ENCODE results near the gene CIT.
"Not testable (repeated sequence)": the region's sequence is repeated elsewhere in the genome, so short reads cannot be mapped to it uniquely, and the experiment has no call there.

The CIT gene

DNA sequence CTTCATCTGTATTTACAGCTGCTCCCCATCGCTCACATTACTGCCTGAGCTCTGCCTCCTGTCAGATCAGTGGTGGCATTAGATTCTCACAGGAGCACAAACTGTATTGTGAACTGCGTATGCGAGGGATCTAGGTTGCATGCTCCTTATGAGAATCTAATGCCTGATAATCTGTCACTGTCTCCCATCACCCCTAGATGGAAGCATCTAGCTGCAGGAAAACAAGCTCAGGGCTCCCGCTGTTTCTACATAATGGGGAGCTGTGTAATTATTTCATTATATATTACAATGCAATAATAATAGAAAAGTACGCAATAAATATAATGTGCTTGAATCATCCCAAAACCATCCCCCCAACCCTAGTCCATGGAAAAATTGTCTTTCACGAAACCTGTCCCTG, 219.0 kb downstream of the CIT start:
- not testable (repeated sequence) for H3K27me3 Mint-ChIP-seq; DNase-seq (ENCODE audit: low spot score in 2 of 2); H3K4me1 Mint-ChIP-seq; ATAC-seq (ENCODE audit: low read depth); H3K4me3 Mint-ChIP-seq; H3K9me3 Mint-ChIP-seq; H3K27ac Mint-ChIP-seq; H3K36me3 Mint-ChIP-seq

DNA sequence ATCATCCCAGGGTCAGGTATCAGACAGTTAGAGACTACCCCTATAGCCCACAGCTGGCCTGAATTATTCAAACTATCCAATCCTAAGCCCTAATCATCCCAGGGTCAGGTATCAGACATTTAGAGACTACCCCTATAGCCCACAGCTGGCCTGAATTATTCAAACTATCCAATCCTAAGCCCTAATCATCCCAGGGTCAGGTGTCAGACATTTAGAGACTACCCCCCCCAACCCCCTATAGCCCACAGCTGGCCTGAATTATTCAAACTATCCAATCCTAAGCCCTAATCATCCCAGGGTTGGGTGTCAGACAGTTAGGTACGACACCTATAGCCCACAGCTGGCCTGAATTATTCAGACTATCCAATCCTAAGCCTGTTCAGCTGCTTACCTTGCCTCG, 220.1 kb downstream of the CIT start:
- H3K27ac Mint-ChIP-seq; DNase-seq (ENCODE audit: low spot score in 2 of 2); ATAC-seq (ENCODE audit: low read depth); H3K36me3 Mint-ChIP-seq; H3K9me3 Mint-ChIP-seq; H3K4me3 Mint-ChIP-seq; H3K4me1 Mint-ChIP-seq; H3K27me3 Mint-ChIP-seq: not testable (repeated sequence)

GRCh38 chr12:119652665-119653064, 224.5 kb downstream of the CIT start:
- ATAC-seq (ENCODE audit: low read depth) (no peak), DNase-seq (ENCODE audit: low spot score in 2 of 2) (no peak)
- Mint-ChIP-seq H3K4me1 (no peaks in the 10 kb centered on the region), H3K4me3 (no peak overlapping the region), H3K36me3 (no peaks in the 10 kb centered on the region), H3K9me3 (no peaks in the 10 kb centered on the region), H3K27ac (no peak overlapping the region), H3K27me3 (peaks cover 3% of the 10 kb centered on the region)

GRCh38 chr12:119649202-119649808, 227.8 kb downstream of the CIT start:
- peaks cover 10% of the 10 kb centered on the region for H3K27me3 Mint-ChIP-seq
- H3K36me3 Mint-ChIP-seq: peaks cover 2% of the 10 kb centered on the region
- H3K4me1 Mint-ChIP-seq: no peaks in the 10 kb centered on the region
- no peak overlapping the region for H3K4me3 Mint-ChIP-seq
- peaks cover 2% of the 10 kb centered on the region for H3K9me3 Mint-ChIP-seq
- H3K27ac Mint-ChIP-seq: no peak overlapping the region
- ATAC-seq (ENCODE audit: low read depth): no peak
- DNase-seq (ENCODE audit: low spot score in 2 of 2): no peak

DNA sequence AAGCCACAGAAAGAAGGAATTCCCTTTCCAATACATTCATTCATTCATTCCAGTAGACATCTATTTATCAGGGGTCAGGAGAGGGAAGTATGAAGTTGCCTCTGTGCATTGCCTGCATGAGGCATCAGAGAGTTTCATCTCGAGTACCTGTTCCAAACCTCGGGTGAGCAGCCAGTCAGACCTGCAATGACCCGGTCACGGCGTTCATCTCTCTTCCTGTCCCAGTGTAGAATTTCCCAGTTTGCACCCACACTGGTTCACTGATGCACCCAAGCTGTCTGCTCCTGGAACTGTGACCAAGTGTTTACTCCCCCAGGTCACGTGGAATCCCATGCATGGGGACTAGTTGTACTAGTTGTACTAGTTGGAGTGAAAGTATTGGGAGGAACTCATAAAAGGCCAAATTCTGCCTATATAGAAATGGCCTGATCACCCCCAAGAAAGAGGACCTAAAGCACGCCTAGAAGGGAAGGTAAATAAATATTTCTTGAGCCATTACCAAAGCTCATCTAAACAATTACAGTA, 231.5 kb downstream of the CIT start:
- no peak for DNase-seq (ENCODE audit: low spot score in 2 of 2)
- H3K9me3 Mint-ChIP-seq: peaks cover 2% of the 10 kb centered on the region
- no peak overlapping the region for H3K4me3 Mint-ChIP-seq
- H3K4me1 Mint-ChIP-seq: no peaks in the 10 kb centered on the region
- H3K27ac Mint-ChIP-seq: no peak overlapping the region
- peaks cover 12% of the 10 kb centered on the region for H3K27me3 Mint-ChIP-seq
- H3K36me3 Mint-ChIP-seq: peaks cover 2% of the 10 kb centered on the region
- no peak for ATAC-seq (ENCODE audit: low read depth)

GRCh38 chr12:119644930-119645329, 232.2 kb downstream of the CIT start:
- no peak overlapping the region for H3K27ac Mint-ChIP-seq
- peaks cover 2% of the 10 kb centered on the region for H3K36me3 Mint-ChIP-seq
- no peak overlapping the region for H3K4me3 Mint-ChIP-seq
- DNase-seq (ENCODE audit: low spot score in 2 of 2): no peak
- H3K27me3 Mint-ChIP-seq: peaks cover 12% of the 10 kb centered on the region
- no peaks in the 10 kb centered on the region for H3K4me1 Mint-ChIP-seq
- peaks cover 2% of the 10 kb centered on the region for H3K9me3 Mint-ChIP-seq
- no peak for ATAC-seq (ENCODE audit: low read depth)

GRCh38 chr12:119642986-119643385, 234.1 kb downstream of the CIT start:
- H3K27me3 Mint-ChIP-seq: peaks cover 15% of the 10 kb centered on the region
- H3K36me3 Mint-ChIP-seq: peaks cover 2% of the 10 kb centered on the region
- no peak overlapping the region for H3K4me3 Mint-ChIP-seq
- H3K4me1 Mint-ChIP-seq: no peaks in the 10 kb centered on the region
- ATAC-seq (ENCODE audit: low read depth) (no peak), DNase-seq (ENCODE audit: low spot score in 2 of 2) (no peak)
- no peak overlapping the region for H3K27ac Mint-ChIP-seq
- H3K9me3 Mint-ChIP-seq: peaks cover 2% of the 10 kb centered on the region

All from memory B cell (primary cell).